GM19452 (cell line): ENCODE results near the gene L3MBTL2.

ENCODE experiments used
- ATAC-seq: cut with Tn5 transposase; IDR thresholded peaks from one replicate; pipeline ENCODE4 v1.9.1; 2021; ENCODE audit not compliant: unreplicated experiment

L3MBTL2 gene

GRCh38 chr22:41264408-41264941, 59.4 kb downstream of the L3MBTL2 start:
- no peak for ATAC-seq

GRCh38 chr22:41267958-41268357, 62.8 kb downstream of the L3MBTL2 start:
- ATAC-seq: no peak

DNA sequence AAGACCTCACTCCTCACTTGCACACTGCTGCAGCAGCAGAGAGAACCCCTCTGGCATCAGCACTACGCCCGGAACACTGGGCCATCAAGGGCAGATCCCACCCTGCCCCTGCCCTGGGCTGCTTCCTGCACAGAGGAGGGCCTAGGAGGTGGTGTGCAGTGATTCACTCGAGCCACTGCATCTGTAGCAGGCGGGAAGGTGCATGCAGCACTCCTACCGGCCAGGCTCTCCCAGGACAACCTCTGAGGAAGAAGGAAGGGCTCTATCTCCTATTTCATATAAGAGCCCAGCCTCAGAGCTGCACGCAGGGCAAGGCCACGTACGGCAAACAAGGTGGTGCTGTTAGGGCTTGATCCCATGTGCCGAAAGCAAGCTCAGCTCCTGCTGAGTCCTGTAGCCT, 66.7 kb downstream of the L3MBTL2 start:
- ATAC-seq: no peak

GRCh38 chr22:41273128-41273527, 68.0 kb downstream of the L3MBTL2 start:
- ATAC-seq: no peak

- ATAC-seq: no peak
Measured at GRCh38 chr22:41274856-41275255, 69.7 kb downstream of the L3MBTL2 start.

DNA sequence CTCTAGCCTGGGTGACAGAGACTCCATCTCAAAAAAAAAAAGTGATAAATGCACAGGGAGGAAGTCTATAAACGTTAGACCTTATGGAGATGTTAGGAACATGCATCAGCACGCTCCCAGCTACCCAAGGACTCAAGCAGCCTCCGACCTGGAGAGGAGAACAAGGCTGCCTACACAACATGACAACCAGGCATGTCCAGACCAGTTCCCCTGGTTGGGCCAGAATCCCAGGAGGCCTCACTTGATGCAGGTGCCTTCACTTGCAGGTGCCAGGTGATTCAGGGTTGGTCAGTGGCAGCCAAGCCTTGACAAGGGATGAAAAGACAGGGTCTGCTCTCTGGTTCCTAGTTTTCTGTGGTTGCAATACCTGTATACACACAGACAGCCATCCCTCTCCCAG, 75.0 kb downstream of the L3MBTL2 start:
- ATAC-seq: no peak

DNA sequence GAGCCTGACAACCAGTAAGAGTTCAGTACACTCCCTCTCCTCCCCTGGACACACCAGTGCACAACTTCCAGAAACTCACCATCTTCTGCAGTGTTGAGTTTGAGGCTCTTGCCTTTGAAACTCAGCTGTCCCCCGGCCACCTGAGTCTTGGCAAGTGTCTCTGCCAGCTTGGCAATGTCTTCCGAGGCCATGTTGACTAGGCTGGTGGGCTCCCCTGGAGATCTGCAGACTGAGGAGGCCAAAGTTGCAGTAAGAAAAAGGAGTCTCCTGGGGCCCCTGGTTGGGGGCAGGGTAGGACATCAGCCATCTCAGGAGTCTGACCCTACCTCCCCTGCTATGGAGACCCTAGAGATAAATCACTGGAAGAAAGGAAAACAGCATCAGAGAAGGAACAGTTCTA, 75.7 kb downstream of the L3MBTL2 start:
- no peak for ATAC-seq
